Measurements from ENCODE around the gene FUT1. TPM values are rescaled to one million over a fixed set of nuclear protein-coding genes. Genes with fewer than 3 reads are reported as not detected.

Gene FUT1
- polyA plus RNA-seq, 1 donor (not counting 4 experiments of a cell fraction or from before 2014, with no cell fraction given), result 3.7 TPM

- H3K9me1 ChIP-seq (ENCODE audit: control insufficient read depth, extremely low read depth, insufficient read depth, low read length), result no peaks in the 10 kb centered on the region
- H3K9me3 ChIP-seq (ENCODE audit: control insufficient read depth, low read depth, low read length), result no peaks in the 10 kb centered on the region
- H3K36me3 ChIP-seq (ENCODE audit: control insufficient read depth in 2 of 2, extremely low read depth in 1 of 2, insufficient read depth in 2 of 2, low read length in 2 of 2), result no peaks in the 10 kb centered on the region
- no peak overlapping the region for H2AFZ ChIP-seq (ENCODE audit: control insufficient read depth, low read length)
- peak overlapping the region; percentile 35 for H3K4me2 ChIP-seq (ENCODE audit: control insufficient read depth, extremely low read depth, insufficient read depth, low read depth, low read length)
- FAIRE-seq (no peak), DNase-seq (ENCODE audit: low read depth, low spot score) (no peak)
- H3K4me3 ChIP-seq (ENCODE audit: control insufficient read depth in 2 of 3, extremely low read depth in 1 of 3, insufficient read depth in 2 of 3, low read depth in 1 of 3, low read length in 3 of 3), result no peak overlapping the region
- no peaks in the 10 kb centered on the region for H3K79me2 ChIP-seq (ENCODE audit: control insufficient read depth, insufficient read depth, low read length)
- H3K9ac ChIP-seq (ENCODE audit: control insufficient read depth, extremely low read depth, insufficient read depth, low read length), result no peak overlapping the region
- no peaks in the 10 kb centered on the region for H4K20me1 ChIP-seq (ENCODE audit: control insufficient read depth, extremely low read depth, insufficient read depth, low read length)
- H3K27me3 ChIP-seq (ENCODE audit: control insufficient read depth, extremely low read depth, insufficient read depth, low read length), result no peaks in the 10 kb centered on the region
- no peak overlapping the region for H3K27ac ChIP-seq (ENCODE audit: control insufficient read depth, insufficient read depth, low read length)
- dilution Hi-C loops (cut with MboI; ENCODE audit: extremely low pct_ligation_motif_present, low sequenced_read_pairs), result loop anchor here (5.0 kb wide), 1 partner anchor 53 kb away; no protein-coding TSS in a partner anchor
- H3K4me1 ChIP-seq (ENCODE audit: control insufficient read depth, extremely low read depth, insufficient read depth, low read length), result peaks cover 15% of the 10 kb centered on the region
- TF ChIP-seq, protein P1, sequence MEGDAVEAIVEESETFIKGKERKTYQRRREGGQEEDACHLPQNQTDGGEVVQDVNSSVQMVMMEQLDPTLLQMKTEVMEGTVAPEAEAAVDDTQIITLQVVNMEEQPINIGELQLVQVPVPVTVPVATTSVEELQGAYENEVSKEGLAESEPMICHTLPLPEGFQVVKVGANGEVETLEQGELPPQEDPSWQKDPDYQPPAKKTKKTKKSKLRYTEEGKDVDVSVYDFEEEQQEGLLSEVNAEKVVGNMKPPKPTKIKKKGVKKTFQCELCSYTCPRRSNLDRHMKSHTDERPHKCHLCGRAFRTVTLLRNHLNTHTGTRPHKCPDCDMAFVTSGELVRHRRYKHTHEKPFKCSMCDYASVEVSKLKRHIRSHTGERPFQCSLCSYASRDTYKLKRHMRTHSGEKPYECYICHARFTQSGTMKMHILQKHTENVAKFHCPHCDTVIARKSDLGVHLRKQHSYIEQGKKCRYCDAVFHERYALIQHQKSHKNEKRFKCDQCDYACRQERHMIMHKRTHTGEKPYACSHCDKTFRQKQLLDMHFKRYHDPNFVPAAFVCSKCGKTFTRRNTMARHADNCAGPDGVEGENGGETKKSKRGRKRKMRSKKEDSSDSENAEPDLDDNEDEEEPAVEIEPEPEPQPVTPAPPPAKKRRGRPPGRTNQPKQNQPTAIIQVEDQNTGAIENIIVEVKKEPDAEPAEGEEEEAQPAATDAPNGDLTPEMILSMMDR (optimal IDR thresholded peaks at IDR 0.05 in 1 of 3, IDR thresholded peaks at IDR 0.05 in 1 of 3, conservative IDR thresholded peaks at IDR 0.05 in 1 of 3; ENCODE audit: extremely low read depth in 1 of 3, insufficient read depth in 2 of 3, low read length in 3 of 3), result no peak
- no peak for TF ChIP-seq EZH2 (IDR thresholded peaks at IDR 0.05; ENCODE audit: low read length)
Observed at GRCh38 chr19:48798937-48799336, 46.5 kb upstream of the FUT1 start.

GRCh38 chr19:48797103-48797502 lies 44.7 kb upstream of the FUT1 start:
- no peak for FAIRE-seq
- no peak overlapping the region for H3K27ac ChIP-seq (ENCODE audit: control insufficient read depth, insufficient read depth, low read length)

More at GRCh38 chr19:48797103-48797502, 44.7 kb upstream of the FUT1 start:
- H3K79me2 ChIP-seq (ENCODE audit: control insufficient read depth, insufficient read depth, low read length), result no peaks in the 10 kb centered on the region
- no peak for DNase-seq (ENCODE audit: low read depth, low spot score)
- TF ChIP-seq, protein P1 (optimal IDR thresholded peaks at IDR 0.05 in 1 of 3, IDR thresholded peaks at IDR 0.05 in 1 of 3, conservative IDR thresholded peaks at IDR 0.05 in 1 of 3; ENCODE audit: extremely low read depth in 1 of 3, insufficient read depth in 2 of 3, low read length in 3 of 3), result no peak
- no peak for TF ChIP-seq EZH2 (IDR thresholded peaks at IDR 0.05; ENCODE audit: low read length)
- H3K9me3 ChIP-seq (ENCODE audit: control insufficient read depth, low read depth, low read length), result no peaks in the 10 kb centered on the region
- no peaks in the 10 kb centered on the region for H3K36me3 ChIP-seq (ENCODE audit: control insufficient read depth in 2 of 2, extremely low read depth in 1 of 2, insufficient read depth in 2 of 2, low read length in 2 of 2)
- dilution Hi-C loops (cut with MboI; ENCODE audit: extremely low pct_ligation_motif_present, low sequenced_read_pairs), result loop anchor here (5.0 kb wide), 1 partner anchor 55 kb away; no protein-coding TSS in a partner anchor
- no peaks in the 10 kb centered on the region for H3K27me3 ChIP-seq (ENCODE audit: control insufficient read depth, extremely low read depth, insufficient read depth, low read length)
- H2AFZ ChIP-seq (ENCODE audit: control insufficient read depth, low read length), result no peak overlapping the region
- H3K9me1 ChIP-seq (ENCODE audit: control insufficient read depth, extremely low read depth, insufficient read depth, low read length), result no peaks in the 10 kb centered on the region
- no peaks in the 10 kb centered on the region for H4K20me1 ChIP-seq (ENCODE audit: control insufficient read depth, extremely low read depth, insufficient read depth, low read length)
- H3K4me1 ChIP-seq (ENCODE audit: control insufficient read depth, extremely low read depth, insufficient read depth, low read length), result peaks cover 15% of the 10 kb centered on the region
- no peak overlapping the region for H3K4me2 ChIP-seq (ENCODE audit: control insufficient read depth, extremely low read depth, insufficient read depth, low read depth, low read length)
- no peak overlapping the region for H3K9ac ChIP-seq (ENCODE audit: control insufficient read depth, extremely low read depth, insufficient read depth, low read length)
- H3K4me3 ChIP-seq (ENCODE audit: control insufficient read depth in 2 of 3, extremely low read depth in 1 of 3, insufficient read depth in 2 of 3, low read depth in 1 of 3, low read length in 3 of 3), result no peak overlapping the region
